Stimulated activated CD4-positive, alpha-beta T cell treated with anti-CD3 and anti-CD28 coated beads, Interleukin-15, amount 100 ng/mL, for 24 hours (primary cell): ENCODE results near the gene PTP4A2.
"Not testable (repeated sequence)": the region's sequence is repeated elsewhere in the genome, so short reads cannot be mapped to it uniquely, and the experiment has no call there.

Experiments used
- DNase-seq: peaks from one replicate; pipeline ENCODE4 v3.0.0-alpha.2; 2020

The PTP4A2 gene

GRCh38 chr1:31923901-31924535 lies 14.2 kb downstream of the PTP4A2 start:
- no peak for DNase-seq

- DNase-seq: no peak
Measured at GRCh38 chr1:31920956-31921355, 17.2 kb downstream of the PTP4A2 start.

- DNase-seq: no peak
Measured at GRCh38 chr1:31919591-31919990, 18.6 kb downstream of the PTP4A2 start.

- DNase-seq: no peak
Measured at GRCh38 chr1:31915438-31915837, 22.7 kb downstream of the PTP4A2 start.

- DNase-seq: no peak
Measured at GRCh38 chr1:31913968-31914367, 24.2 kb downstream of the PTP4A2 start.

GRCh38 chr1:31912839-31913239 lies 25.3 kb downstream of the PTP4A2 start:
- DNase-seq: no peak

- no peak for DNase-seq
Measured at GRCh38 chr1:31911994-31912780, 26.0 kb downstream of the PTP4A2 start.

- DNase-seq: no peak
Measured at GRCh38 chr1:31910933-31911332, 27.2 kb downstream of the PTP4A2 start.

GRCh38 chr1:31909691-31910090 lies 28.5 kb downstream of the PTP4A2 start:
- no peak for DNase-seq

- no peak for DNase-seq
Measured at GRCh38 chr1:31906557-31906956, 31.6 kb downstream of the PTP4A2 start.

GRCh38 chr1:31905681-31906080 lies 32.5 kb downstream of the PTP4A2 start:
- no peak for DNase-seq

GRCh38 chr1:31905093-31905509 lies 33.1 kb downstream of the PTP4A2 start:
- DNase-seq: no peak

GRCh38 chr1:31904339-31905092 lies 33.7 kb downstream of the PTP4A2 start:
- DNase-seq: no peak

- DNase-seq: no peak
Measured at GRCh38 chr1:31902510-31902860, 35.7 kb downstream of the PTP4A2 start.

- DNase-seq: no peak
Measured at GRCh38 chr1:31901838-31902509, 36.2 kb downstream of the PTP4A2 start.

- no peak for DNase-seq
Measured at GRCh38 chr1:31900790-31901189, 37.4 kb downstream of the PTP4A2 start.

- no peak for DNase-seq
Measured at GRCh38 chr1:31897526-31898100, 40.6 kb downstream of the PTP4A2 start.

- not testable (repeated sequence) for DNase-seq
Measured at GRCh38 chr1:31895474-31896198, 42.5 kb downstream of the PTP4A2 start.

GRCh38 chr1:31891280-31891679 lies 46.9 kb downstream of the PTP4A2 start:
- peak; percentile 64 for DNase-seq

- DNase-seq: no peak
Measured at GRCh38 chr1:31888291-31888690, 49.9 kb downstream of the PTP4A2 start.

- no peak for DNase-seq
Measured at GRCh38 chr1:31886866-31887265, 51.3 kb downstream of the PTP4A2 start.

- DNase-seq: no peak
Measured at GRCh38 chr1:31885851-31886250, 52.3 kb downstream of the PTP4A2 start.
